HPDE6-E6E7 (cell line): Measurements from ENCODE around the gene KRTAP19-1.
"Not testable (repeated sequence)": the region's sequence is repeated elsewhere in the genome, so short reads cannot be mapped to it uniquely, and the experiment has no call there.

ENCODE experiments used
- DNase-seq: peaks from one replicate; pipeline ENCODE4 v3.0.0; 2011; ENCODE audit warnings: missing footprints; ENCODE audit errors: extremely low spot score

Gene KRTAP19-1

DNA sequence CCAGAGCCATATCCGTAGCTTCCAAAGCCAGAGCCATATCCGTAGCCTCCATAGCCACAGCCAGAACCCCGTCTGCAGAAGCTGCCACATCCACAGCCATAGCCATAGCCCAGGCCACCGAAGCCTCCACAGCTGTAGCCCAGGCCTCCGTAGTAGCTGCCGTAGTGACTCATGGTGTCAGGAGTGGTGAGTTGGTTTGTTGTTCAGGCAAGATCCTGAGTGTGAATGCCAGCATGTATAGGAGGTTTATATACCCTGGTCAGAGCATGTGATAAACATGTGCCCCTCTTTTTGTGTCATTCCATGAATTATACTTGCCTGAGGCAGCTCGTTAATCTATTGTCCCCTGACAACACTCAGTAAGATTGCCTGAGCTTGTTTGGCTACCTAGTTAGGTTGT is at the start of gene KRTAP19-1:
TSS of gene KRTAP19-1 (minus strand) at position 223 of the 400 bp plus-strand sequence. CDS start at position 173, 50 bp downstream.
- no peak for DNase-seq

DNA sequence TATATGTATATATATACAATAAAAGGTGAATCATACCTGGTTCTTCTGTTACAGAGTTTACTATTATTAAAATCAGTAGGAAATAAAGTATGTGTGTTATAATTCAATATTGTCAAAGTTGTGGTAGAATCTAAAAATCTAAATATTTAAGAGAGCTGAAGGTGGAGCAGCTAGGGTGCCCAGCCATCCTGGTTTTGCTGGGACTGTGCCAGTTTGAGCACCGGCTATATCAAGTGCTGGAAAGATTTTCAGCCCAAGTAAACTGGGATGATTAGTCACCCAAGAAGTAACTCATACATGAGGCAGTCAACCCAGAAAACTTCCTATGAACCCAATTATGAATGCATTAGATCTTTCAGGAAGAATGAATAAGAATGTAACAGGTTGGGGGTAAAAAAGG is 38.7 kb upstream of the KRTAP19-1 start:
- DNase-seq = no peak

DNA sequence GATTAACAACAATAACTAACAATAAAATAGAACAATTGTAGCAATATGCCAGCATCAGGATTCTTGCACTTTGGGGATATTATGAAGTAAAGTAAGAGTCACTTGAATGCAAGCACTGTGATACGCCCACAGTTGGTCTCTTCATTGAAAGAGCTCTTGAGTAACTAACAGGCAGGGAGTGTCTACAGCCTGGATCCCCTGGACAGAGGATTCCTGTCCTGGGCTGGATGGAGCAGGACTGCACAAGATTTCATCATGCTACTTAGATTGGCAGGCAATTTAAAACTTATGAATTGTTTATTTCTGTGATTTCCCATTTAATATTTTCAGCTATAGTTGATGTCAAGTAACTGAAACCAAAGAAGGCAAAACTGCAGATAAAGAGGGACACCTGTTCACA is 35.5 kb upstream of the KRTAP19-1 start:
- no peak for DNase-seq

DNA sequence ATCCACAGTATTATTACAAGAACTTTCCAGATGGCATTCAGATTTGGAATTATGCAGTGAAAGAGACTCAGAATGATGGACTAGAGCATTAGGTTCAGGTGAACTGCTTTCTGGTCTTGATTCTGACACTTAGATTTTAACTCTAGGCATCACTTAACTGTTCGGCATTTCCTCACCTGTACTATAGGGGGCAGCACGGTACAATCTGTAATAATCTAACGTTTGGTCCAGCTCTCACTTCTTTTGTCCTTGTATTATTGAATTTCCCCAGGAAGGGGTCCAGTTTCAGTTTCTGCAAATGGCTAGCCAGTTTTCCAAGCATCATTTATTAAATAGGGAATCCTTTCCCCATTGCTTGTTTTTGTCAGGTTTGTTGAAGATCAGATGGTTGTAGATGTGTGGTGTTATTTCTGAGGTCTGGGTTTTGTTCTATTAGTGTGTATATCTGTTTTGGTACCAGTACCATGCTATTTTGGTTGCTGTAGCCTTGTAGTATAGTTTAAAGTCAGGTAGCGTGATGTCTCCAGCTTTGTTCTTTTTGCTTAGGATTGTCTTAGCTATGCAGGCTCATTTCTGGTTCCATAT is 25.5 kb upstream of the KRTAP19-1 start:
- not testable (repeated sequence) for DNase-seq

DNA sequence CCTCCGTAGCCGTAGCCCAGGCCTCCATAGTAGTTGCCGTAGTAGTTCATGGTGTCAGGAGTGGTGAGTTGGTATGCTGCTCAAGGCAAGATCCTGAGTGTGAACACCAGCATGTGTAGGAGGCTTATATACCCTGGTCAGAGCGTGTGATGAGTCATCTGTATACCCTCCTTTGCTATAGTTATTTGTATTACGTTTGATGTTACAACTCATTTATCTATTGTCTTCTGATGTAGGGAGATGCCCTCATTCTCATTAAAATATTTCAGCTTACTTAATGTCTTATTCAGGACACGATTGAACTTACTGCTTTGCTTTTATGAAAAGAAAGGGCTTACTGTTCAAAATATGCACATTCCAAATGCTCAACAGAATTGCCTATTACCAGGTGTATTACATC is 21.9 kb upstream of the KRTAP19-1 start, which contains the start of gene KRTAP19-5:
TSS of gene KRTAP19-5 (minus strand) at position 101 of the 400 bp plus-strand sequence. CDS start at position 50, 51 bp downstream.
- no peak for DNase-seq

DNA sequence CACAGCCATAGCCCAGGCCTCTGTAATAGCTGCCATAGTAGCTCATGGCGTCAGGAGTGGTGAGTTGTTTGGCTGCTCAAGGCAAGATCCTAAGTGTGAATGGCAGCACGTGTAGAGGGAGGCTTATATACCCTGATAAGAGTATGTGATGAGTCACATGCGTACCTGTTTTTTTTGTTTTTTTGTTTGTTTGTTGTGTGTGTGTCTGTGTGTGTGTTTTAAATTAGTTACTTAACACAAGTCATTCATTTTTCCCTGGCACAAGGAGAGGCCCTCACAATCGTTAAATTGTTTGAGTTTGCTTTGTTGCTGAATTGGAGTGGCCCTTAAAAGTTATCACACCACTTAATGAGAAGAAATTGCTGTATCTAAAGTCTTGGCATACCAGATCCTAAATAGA is 16.9 kb upstream of the KRTAP19-1 start, which contains the start of gene KRTAP19-4:
TSS of gene KRTAP19-4 (minus strand) at position 101 of the 400 bp plus-strand sequence. CDS start at position 46, 55 bp downstream.
- DNase-seq = no peak

DNA sequence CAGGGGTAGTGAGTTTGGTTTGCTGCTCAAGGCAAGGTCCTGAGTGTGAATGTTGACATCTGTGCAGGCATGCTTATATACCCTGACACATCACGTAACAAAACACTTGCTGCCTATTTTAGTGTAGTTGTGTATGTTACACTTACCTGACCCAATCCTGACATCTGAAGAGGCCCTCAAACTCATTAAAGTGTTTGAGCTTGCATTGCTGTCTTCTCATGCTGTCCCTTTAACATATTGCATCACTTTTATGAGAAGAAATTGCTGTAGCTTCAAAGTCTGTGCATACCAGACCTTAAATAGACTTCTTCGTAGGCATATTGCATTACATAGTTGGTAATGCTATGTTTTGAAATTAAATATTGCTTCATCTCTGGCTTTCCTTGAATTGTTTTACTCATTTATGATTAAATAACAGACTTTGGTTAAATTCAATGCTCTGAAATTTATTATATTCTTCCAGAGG is 11.8 kb upstream of the KRTAP19-1 start, which contains the start of gene KRTAP19-3:
TSS of gene KRTAP19-3 (minus strand) at position 51 of the 466 bp plus-strand sequence. CDS start 56 bp downstream, outside the sequence.
- DNase-seq = no peak

DNA sequence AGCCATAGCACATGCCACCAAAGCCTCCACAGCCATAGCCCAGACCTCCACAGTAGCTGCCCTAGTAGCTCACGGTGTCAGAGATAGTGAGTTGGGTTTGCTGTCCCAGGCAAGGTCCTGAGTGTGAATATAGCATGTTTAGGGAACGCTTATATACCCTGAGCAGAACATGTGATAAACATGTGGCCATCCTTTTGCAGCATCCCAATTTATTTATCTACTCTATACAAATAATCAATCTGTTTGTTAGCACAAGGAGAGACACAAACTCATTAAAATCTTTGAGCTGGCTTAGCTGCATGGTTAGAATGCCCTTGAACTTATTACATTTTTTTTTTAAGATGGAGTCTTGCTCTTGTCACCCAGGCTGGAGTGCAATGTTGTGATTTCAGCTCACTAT is 7.2 kb upstream of the KRTAP19-1 start, which contains the start of gene KRTAP19-2:
TSS of gene KRTAP19-2 (minus strand) at position 101 of the 400 bp plus-strand sequence. CDS start at position 13, 88 bp downstream.
- no peak for DNase-seq

DNA sequence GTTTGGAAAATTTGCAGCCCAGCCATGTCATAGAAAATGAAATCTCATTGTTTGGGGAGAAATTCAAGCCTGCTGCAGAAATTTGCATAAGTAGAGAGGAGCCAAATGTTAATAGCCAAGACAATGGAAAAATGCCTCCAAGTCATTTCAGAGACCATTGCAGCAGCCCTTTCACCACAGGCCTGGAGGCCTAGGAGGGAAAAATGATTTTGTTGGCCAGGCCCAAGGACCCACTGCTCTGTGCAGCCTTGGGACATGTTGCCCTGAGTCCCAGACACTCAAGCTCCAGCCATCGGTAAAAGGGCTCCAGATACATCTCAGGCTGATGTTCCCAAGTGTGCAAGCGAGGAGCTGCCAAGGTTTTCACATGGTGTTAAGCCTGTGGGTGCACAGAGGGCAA is 6.0 kb upstream of the KRTAP19-1 start:
- no peak for DNase-seq

DNA sequence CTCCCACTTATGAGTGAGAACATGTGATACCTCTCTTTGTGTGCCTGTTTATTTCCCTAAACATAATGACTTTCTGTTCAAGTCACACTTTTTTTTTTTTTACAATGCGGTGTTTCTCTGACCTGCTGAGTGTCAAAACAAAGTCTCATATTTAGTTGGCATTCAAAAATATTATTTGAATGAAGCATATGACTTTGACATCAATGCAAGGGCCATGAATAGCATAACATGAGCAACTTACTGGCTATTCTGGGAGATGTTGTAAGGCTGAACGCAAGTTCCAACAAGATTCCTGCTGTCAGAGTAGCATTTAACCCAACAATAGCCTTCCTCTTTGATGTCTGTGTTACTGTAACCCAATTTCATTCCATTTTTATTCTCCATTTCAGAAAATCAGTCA is 2.0 kb upstream of the KRTAP19-1 start:
- no peak for DNase-seq

DNA sequence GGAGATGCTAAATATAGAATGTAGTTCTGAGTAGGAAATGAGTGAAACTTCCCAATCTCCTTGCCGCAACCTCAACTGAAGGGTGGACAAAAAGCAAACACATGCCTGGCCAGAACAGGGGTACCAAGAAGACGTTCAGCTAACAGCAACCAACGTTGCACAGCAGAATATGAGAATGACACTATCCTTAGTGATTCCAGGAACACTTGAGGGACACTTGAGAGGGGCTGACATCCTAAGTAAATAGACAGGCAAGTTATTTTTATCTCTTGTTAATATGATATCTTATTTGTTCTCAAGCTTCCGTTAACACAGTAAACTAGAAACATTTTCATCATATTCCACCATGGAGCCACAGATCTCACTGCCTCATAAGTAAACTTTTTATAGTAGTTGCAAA is 908 bp downstream of the KRTAP19-1 start:
- DNase-seq = no peak

DNA sequence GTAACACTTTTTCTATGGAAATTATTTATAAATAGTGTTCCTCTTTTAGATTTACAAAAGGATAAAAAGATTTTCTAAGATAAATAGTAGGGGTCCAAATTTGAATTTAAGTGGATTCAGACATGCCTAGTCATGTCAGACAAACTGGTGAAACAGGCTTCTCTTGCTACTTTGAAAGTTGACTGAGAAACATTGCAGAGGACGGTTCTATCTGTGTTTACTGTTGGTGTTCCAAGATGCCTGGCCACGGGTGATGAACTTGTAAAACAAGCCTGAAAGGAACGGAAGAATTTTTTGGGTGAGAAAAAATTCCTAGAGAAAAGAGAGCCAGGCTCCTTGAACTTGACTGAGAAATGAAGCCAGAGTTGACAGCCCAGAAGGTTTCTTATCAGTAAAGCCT is 2.2 kb downstream of the KRTAP19-1 start:
- no peak for DNase-seq

DNA sequence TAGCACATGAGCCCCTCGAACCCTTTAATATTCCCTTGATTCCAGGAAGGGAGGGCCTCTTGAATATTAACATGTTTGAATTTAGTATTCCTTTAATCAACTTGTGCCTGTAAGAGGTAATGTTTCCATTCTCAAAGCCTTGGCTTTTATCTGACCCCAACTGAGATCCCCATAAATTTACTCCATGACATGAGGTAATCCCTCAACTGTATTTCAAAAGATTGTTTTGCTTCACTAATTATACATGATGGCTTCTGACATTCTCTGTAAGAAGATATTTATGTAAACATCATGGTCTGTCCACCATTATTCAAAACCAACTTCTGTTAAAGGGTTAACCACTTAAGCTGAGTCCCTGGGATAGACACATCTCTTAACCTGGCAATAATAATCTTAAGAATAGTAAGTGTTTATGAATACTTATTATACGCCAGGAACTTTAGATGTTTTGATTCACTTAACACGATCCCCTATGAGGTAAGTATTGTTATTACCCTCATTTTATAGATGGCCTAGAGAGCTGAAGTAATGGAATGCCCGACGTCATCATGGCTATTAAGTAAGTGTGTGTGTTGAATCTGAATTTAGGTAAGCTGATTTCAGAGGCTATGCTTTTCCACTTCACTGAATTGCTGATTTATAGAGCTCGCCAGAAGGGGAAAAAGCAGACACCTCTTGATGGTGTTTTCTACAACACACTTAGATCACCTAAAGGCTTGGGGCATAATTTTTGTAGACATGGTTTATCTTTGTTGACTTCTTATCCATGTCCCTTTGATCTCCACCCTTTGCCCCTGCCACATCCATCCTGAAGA is 11.1 kb downstream of the KRTAP19-1 start:
- no peak for DNase-seq

DNA sequence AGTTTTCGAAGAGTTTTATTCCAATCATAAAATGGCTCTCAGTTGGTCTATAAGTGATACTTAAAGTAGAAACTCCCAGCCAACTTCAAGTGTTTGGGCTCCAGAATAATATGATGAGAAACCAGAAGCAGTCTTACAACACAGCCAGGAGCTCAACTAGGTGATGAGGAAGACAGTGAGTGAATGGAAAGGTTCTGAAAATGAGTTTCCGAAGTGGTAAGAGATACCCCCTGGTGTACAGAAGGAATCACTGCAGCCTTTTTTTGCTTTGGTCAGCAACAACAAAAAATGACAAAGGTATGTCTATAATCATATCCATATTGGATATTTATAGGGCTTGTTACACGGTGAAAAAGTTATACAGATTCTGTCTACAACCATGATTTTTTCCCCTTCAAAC is 16.5 kb downstream of the KRTAP19-1 start:
- no peak for DNase-seq

DNA sequence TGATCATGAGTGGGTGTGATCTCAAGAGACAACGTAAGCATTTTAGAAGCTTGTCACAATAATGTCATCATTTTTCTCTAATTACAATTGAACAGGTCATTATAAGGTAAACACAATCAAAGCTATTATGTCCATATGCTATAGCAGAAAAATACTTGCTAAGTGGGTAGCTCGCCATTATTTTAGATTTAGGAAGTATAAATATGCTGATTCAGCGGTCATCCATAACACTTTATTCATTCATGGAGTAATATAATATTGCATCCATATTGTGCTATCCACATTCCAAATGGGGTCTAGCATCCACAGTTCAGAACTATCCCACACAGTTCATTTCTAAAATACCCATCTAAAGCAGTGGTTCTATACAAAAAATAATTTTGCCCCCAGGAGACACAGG is 31.7 kb downstream of the KRTAP19-1 start:
- DNase-seq = no peak

DNA sequence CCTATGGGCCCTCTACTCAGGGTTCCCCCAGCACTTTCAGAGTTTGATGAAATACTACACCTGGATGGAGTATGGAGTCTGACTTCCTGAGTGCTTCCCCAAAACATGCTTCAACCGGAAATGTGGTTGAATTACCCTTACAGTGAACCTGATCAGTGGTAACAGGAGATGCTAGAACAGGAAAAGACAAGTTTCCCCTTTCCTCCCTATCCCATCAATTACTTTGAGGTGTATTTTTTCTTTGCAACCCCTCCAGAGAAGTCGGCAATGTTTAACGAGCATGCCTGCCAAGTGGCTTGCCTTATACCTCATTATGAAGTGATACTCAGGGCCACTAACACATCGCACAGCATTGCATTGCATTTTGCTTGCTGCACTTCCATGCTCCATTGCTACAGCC is 33.1 kb downstream of the KRTAP19-1 start:
- no peak for DNase-seq

DNA sequence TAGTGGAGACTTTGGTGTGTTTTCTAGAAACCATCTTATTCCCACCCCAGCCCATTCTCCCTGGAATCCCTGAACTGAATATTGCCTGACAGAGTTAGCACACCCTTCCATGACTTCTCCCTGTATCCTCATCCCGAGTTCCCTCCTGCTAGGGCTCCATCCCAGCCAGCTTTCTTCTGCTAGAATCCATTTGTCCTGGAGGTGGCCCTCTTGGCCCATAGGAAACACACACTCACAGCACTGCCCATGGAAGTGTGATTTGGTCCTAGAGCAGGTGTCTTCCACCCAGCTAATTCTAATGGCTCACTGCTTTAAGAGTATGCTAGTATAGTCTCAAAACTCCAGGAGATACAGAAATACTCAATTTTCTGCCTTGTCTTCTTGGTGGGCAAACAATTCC is 36.0 kb downstream of the KRTAP19-1 start:
- no peak for DNase-seq

DNA sequence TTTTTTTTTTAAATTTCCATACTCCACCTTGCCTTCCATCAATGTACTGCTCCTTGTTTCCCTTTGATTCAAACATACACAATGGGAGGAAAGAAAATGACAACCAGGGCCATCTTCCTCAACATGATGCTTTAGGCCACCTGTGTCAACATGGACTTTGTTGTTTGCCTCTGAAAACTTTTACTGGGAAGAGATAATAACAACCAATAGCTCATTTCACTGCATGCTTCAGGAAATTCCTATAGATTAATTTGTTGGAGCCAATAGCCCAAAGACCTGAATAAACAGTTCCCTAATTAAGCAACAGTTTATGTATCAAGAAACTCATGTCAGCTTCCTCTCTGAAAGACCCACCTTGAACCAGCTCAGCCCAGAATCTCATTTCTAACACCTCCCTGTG is 36.9 kb downstream of the KRTAP19-1 start:
- DNase-seq = no peak

DNA sequence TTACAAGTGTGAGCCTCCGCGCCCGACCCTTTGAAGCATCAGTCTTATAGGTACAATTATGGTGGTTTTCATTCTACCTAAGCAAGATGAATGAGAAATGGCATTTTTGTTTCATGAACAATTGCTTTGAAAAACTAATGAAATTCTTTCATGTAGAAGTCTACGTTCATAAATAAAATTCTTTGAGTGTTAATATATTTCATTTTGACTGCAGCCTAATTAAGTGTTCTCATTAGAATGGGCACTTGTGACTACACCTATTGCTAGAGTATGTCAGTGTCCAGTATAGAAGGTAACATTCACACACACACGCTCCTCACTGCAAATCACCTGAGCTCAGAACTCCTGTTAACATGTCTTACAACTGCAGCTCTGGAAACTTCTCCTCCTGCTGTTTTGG is 40.2 kb downstream of the KRTAP19-1 start, which contains the start of gene KRTAP15-1:
TSS of gene KRTAP15-1 (plus strand) at position 301 of the 400 bp plus-strand sequence. CDS start at position 354, 53 bp downstream.
- DNase-seq = no peak

DNA sequence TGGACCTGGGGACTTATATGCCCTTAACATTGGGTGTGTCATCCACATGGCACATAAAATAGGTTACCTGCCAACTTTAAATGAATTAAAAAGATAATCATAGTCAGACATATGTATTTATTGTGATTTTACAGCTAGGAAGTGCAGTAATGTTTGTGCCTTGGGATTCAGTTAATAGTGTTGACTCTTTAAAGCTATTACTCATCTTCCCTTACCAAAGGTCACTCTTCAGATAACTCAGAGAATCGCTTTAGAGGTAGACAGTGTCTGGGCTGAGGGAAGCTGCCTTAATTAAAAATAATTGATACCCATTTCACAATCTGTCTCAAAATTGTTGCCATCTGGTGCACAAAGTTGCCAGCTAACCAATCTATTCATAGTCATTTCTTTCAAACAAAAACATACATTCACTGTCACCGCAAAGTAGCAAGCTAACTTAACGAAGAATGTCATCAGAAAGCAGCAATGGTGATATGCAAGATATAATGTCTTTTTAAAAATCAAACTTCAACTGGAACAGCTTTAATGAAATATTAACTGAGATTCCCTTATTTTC is 43.1 kb downstream of the KRTAP19-1 start:
- no peak for DNase-seq

DNA sequence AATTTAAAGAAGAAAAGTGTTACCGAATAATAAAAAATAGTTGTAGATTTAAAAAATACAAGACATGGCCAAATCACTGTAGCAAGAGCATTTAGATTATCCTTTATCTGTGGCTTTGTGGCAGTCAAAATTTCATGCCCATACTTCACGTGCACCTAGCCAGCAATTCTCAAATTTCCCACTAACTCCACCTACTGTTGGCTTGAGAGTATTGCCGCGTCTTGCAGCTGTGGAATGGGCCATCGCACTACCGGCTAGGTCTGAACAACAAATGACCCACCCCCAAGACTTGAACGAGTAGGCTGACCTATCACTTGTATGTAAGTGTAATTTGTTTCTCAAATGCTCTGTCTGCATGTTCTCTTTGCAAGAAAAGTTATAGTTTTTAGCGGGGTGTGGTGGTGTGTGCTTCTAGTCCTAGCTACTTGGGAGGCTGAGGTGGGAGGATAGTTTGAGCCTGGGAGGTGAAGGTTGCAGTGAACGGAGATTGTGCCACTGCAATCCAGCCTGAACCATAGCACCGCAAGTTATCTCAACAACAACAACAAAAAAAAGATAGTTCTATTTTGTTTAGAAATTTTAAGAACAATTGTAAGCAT is 46.0 kb downstream of the KRTAP19-1 start:
- DNase-seq = peak; percentile 19

DNA sequence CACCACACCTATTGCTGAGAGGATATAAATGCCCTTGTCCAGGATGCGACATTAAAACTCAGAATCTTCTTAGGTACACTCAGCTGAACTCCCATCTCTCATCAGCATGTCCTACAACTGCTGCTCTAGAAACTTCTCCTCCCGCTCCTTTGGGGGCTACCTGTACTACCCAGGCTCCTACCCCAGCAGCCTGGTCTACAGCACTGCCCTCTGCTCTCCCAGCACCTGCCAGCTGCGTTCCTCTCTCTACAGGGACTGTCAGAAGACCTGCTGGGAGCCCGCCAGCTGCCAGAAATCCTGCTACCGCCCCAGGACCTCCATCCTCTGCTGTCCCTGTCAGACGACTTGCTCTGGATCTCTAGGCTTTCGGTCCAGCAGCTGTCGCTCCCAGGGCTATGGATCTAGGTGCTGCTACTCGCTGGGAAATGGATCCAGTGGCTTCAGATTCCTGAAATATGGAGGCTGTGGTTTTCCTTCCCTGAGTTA is 50.0 kb downstream of the KRTAP19-1 start, which contains the start of gene KRTAP13-4:
TSS of gene KRTAP13-4 (plus strand) at position 51 of the 486 bp plus-strand sequence. CDS start at position 107, 56 bp downstream.
- no peak for DNase-seq
